DOHH2 (cell line): Measurements from ENCODE around the gene PRRT1B.

Experiments used
- H3F3A ChIP-seq: fragments of 200-600 bp; sonication (generic), shearing (Covaris generic); 2 replicates; pipeline ENCODE4 v1.6.0; 2016; ENCODE audit warnings: antibody characterized with exemption, mild to moderate bottlenecking; ENCODE audit not compliant: control insufficient read depth, insufficient read depth
- H3K27ac ChIP-seq: fragments of 200-600 bp; sonication (generic); 2 replicates; pipeline ENCODE4 v1.5.1; 2014; ENCODE audit warnings: low read depth, mild to moderate bottlenecking, low read length, moderate library complexity
- H3K27me3 ChIP-seq: fragments of 200-600 bp; sonication (generic); 2 replicates; pipeline ENCODE4 v1.6.1; 2014; ENCODE audit warnings: mild to moderate bottlenecking, low read length, mixed read lengths; ENCODE audit not compliant: control insufficient read depth
- H3K36me3 ChIP-seq: fragments of 200-600 bp; sonication (generic); 2 replicates; pipeline ENCODE4 v1.6.1; 2014; ENCODE audit warnings: mild to moderate bottlenecking, low read length, moderate library complexity, mixed read lengths; ENCODE audit not compliant: control insufficient read depth
- H3K4me1 ChIP-seq: fragments of 200-600 bp; sonication (generic); 2 replicates; pipeline ENCODE4 v1.6.1; 2014; ENCODE audit warnings: mild to moderate bottlenecking, low read length, mixed read lengths; ENCODE audit not compliant: control insufficient read depth
- H3K4me2 ChIP-seq: fragments of 200-600 bp; sonication (generic); 2 replicates; pipeline ENCODE4 v1.6.0; 2014; ENCODE audit warnings: mild to moderate bottlenecking, low read length, moderate library complexity
- H3K4me3 ChIP-seq: fragments of 200-600 bp; sonication (generic); 2 replicates; pipeline ENCODE4 v1.5.1; 2014; ENCODE audit warnings: mild to moderate bottlenecking, low read length, mixed read lengths
- H3K79me2 ChIP-seq: fragments of 200-600 bp; sonication (generic); 2 replicates; pipeline ENCODE4 v1.6.1; 2014; ENCODE audit warnings: mild to moderate bottlenecking, low read length, mixed read lengths; ENCODE audit not compliant: control insufficient read depth
- H3K9me2 ChIP-seq: fragments of 200-600 bp; sonication (generic); replicated peaks from 2 replicates; pipeline ENCODE4 v1.6.1; 2014; ENCODE audit warnings: mild to moderate bottlenecking, low read length, mixed read lengths; ENCODE audit not compliant: control insufficient read depth
- H3K9me3 ChIP-seq: fragments of 200-600 bp; sonication (generic); 2 replicates; pipeline ENCODE4 v1.6.1; 2014; ENCODE audit warnings: antibody characterized with exemption, low read length, mixed read lengths; ENCODE audit not compliant: control insufficient read depth, insufficient read depth
- H4K20me1 ChIP-seq: fragments of 200-600 bp; sonication (generic); 2 replicates; pipeline ENCODE4 v1.6.0; 2014; ENCODE audit warnings: low read depth, mild to moderate bottlenecking, antibody characterized with exemption, low read length, moderate library complexity; ENCODE audit not compliant: control insufficient read depth, insufficient read depth
- CTCF ChIP-seq: fragments of 200-600 bp; sonication (generic); IDR thresholded peaks from one replicate; pipeline ENCODE4 v1.5.1; 2014; ENCODE audit warnings: antibody characterized with exemption, mild to moderate bottlenecking, low read depth, low read length; ENCODE audit not compliant: poor library complexity, severe bottlenecking
- EZH2phosphoT487 ChIP-seq: fragments of 200-600 bp; sonication (generic); IDR thresholded peaks from 2 replicates; pipeline ENCODE4 v1.6.1; 2017; ENCODE audit warnings: borderline replicate concordance, mild to moderate bottlenecking, antibody characterized with exemption, low read length, moderate library complexity, mixed read lengths

PRRT1B gene

GRCh38 chr9:131502781-131503625 lies 42.3 kb upstream of the PRRT1B start, which contains the start of gene POMT1:
Gene POMT1, plus strand, starts transcription at chr9:131502918. Its CDS starts 1,301 bp downstream, at chr9:131504219.
- no peaks in the 10 kb centered on the region for H3K27me3 ChIP-seq
- peaks cover 29% of the 10 kb centered on the region for H3F3A ChIP-seq
- H3K9me2 ChIP-seq: no peaks in the 10 kb centered on the region
- H3K79me2 ChIP-seq: peaks cover 14% of the 10 kb centered on the region
- TF ChIP-seq EZH2phosphoT487 (no peak), CTCF (no peak)
- H3K4me2 ChIP-seq: peak within 1 kb of the TSS; percentile 88
- no peaks in the 10 kb centered on the region for H3K9me3 ChIP-seq
- peak within 1 kb of the TSS; percentile 93 for H3K4me3 ChIP-seq
- H3K4me1 ChIP-seq: peaks cover 21% of the 10 kb centered on the region
- H3K27ac ChIP-seq: peak within 1 kb of the TSS; percentile 45
- H4K20me1 ChIP-seq: no peaks in the 10 kb centered on the region
- H3K36me3 ChIP-seq: peaks cover 34% of the 10 kb centered on the region

DNA sequence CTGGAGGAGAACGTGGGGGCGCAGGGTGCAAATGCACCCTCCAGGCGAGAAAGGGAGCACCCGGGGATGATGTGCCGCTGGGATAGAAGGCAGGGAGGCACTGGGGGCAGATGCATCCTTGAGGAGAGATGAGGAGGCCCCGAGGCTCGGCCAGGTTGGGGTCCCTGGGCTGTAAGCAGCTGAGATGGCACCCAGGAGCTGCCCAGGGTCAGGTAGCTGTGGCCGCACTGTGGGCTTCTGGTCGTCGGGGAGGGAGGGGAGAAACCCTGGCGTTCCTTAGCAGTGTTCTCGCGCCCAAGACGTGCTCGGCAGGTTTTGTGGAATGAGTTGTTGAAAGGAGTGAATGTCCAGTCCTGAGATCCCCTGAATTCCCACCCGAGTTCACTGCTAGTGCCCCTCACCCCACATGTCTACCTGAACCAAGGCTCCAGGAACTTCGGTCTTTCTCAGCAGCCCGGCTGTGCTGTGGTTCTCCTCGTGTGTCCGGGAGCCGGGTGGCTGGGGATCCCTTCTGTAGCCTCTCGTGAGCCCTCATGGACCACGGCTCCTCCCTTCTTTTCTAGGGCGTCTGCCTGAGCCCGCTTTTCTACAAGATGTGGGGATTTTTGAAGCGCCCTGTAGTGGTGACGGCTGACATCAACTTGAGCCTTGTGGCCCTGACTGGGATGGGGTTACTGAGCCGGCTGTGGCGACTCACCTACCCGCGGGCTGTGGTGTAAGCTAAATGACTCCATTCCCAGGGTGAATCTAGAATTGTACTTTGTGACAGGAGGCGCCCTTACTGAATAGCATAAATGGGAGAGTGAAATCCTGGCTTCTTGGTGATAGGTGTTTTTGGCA lies 41.5 kb upstream of the PRRT1B start:
- no peak overlapping the region for H3K27ac ChIP-seq
- H3K4me2 ChIP-seq: peak overlapping the region; percentile 88
- TF ChIP-seq EZH2phosphoT487 (no peak), CTCF (no peak)
- peaks cover 14% of the 10 kb centered on the region for H3K79me2 ChIP-seq
- no peaks in the 10 kb centered on the region for H4K20me1 ChIP-seq
- H3F3A ChIP-seq: peaks cover 24% of the 10 kb centered on the region
- peaks cover 21% of the 10 kb centered on the region for H3K4me1 ChIP-seq
- H3K36me3 ChIP-seq: peaks cover 25% of the 10 kb centered on the region
- no peaks in the 10 kb centered on the region for H3K9me3 ChIP-seq
- H3K27me3 ChIP-seq: no peaks in the 10 kb centered on the region
- peak overlapping the region; percentile 93 for H3K4me3 ChIP-seq
- no peaks in the 10 kb centered on the region for H3K9me2 ChIP-seq

GRCh38 chr9:131505012-131505411 lies 40.3 kb upstream of the PRRT1B start:
- no peaks in the 10 kb centered on the region for H4K20me1 ChIP-seq
- peaks cover 19% of the 10 kb centered on the region; the same call in 1 of the 2 replicates for H3K36me3 ChIP-seq
- peaks cover 14% of the 10 kb centered on the region for H3K79me2 ChIP-seq
- no peaks in the 10 kb centered on the region for H3K27me3 ChIP-seq
- H3K4me3 ChIP-seq: no peak overlapping the region
- peaks cover 21% of the 10 kb centered on the region for H3K4me1 ChIP-seq
- H3F3A ChIP-seq: peaks cover 16% of the 10 kb centered on the region
- H3K4me2 ChIP-seq: no peak overlapping the region
- TF ChIP-seq CTCF: no peak
- TF ChIP-seq EZH2phosphoT487: no peak
- H3K27ac ChIP-seq: no peak overlapping the region
- no peaks in the 10 kb centered on the region for H3K9me3 ChIP-seq
- no peaks in the 10 kb centered on the region for H3K9me2 ChIP-seq
